Measurements from ENCODE around the gene SMU1. TPM values are rescaled to one million over a fixed set of nuclear protein-coding genes. Genes with fewer than 3 reads are reported as not detected.
A peak's percentile ranks its signal among the peaks of the same experiment; 100 is the strongest.

The SMU1 gene
- total RNA-seq, 1 donor: 31.1 TPM

DNA sequence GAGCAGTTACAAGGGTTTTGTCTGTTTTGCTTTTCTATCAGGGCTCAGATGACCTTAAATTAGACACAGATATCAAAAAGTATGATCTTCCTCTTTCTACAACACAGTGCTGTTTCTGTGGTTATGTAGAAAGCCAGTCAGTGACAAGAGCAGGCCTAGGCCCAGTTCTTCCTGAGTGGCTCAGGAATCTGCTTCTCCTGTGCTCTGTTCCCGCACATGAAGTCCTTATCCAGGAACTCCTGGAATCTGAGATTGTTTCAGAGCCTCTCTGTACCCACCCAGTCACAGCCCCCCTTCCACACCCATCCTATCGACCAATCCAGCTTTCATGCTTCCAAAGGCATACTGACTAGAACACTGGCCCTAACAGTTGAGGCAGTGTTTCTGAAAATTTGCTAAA lies 40.4 kb upstream of the SMU1 start:
- H3K79me2 ChIP-seq (ENCODE audit: insufficient read depth, low read length): peaks cover 44% of the 10 kb centered on the region
- no peaks in the 10 kb centered on the region for H3K9me3 ChIP-seq (ENCODE audit: low read depth, low read length)
- TF ChIP-seq, protein P1, sequence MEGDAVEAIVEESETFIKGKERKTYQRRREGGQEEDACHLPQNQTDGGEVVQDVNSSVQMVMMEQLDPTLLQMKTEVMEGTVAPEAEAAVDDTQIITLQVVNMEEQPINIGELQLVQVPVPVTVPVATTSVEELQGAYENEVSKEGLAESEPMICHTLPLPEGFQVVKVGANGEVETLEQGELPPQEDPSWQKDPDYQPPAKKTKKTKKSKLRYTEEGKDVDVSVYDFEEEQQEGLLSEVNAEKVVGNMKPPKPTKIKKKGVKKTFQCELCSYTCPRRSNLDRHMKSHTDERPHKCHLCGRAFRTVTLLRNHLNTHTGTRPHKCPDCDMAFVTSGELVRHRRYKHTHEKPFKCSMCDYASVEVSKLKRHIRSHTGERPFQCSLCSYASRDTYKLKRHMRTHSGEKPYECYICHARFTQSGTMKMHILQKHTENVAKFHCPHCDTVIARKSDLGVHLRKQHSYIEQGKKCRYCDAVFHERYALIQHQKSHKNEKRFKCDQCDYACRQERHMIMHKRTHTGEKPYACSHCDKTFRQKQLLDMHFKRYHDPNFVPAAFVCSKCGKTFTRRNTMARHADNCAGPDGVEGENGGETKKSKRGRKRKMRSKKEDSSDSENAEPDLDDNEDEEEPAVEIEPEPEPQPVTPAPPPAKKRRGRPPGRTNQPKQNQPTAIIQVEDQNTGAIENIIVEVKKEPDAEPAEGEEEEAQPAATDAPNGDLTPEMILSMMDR (IDR thresholded peaks at IDR 0.05; ENCODE audit: extremely low read depth, low read depth, low read length): no peak
- peak overlapping the region; percentile 18 for H3K4me2 ChIP-seq (ENCODE audit: insufficient read depth, low read length)
- no peak overlapping the region for H3K4me3 ChIP-seq (ENCODE audit: insufficient read depth, low read length)
- DNase-seq (ENCODE audit: insufficient read length, low spot score, missing footprints): no peak
- peaks cover 5% of the 10 kb centered on the region for H4K20me1 ChIP-seq (ENCODE audit: insufficient read depth, low read length)
- peak overlapping the region; percentile 69 for H3K27ac ChIP-seq (ENCODE audit: low read depth, low read length)
- peaks cover 16% of the 10 kb centered on the region for H3K4me1 ChIP-seq (ENCODE audit: insufficient read depth, low read length)
- no peak overlapping the region for H2AFZ ChIP-seq (ENCODE audit: low read length)
- H3K27me3 ChIP-seq (ENCODE audit: insufficient read depth, low read length): no peaks in the 10 kb centered on the region
- H3K36me3 ChIP-seq (ENCODE audit: insufficient read depth, low read length): peaks cover 60% of the 10 kb centered on the region

DNA sequence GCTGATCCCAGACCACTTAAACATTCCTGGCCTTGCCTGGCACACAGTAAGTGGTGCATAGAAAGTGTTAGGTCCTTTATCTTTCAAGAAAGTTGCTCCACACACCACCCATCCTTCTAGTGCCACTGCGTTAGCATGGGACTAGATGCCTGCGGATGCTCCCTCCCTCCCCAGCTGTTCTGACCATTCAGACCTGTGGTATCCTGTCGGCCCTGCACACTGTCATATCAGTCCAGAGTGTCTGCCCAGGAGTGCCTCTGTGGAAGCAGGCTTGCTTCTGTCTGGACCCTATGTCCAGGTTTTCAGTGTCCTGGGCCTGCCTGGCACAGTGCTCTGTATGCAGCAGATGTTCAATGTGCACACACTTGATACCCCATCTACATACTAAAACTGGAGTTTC lies 38.3 kb upstream of the SMU1 start:
- DNase-seq (ENCODE audit: insufficient read length, low spot score, missing footprints): no peak
- H3K27me3 ChIP-seq (ENCODE audit: insufficient read depth, low read length): no peaks in the 10 kb centered on the region
- H3K4me2 ChIP-seq (ENCODE audit: insufficient read depth, low read length): no peak overlapping the region
- TF ChIP-seq, protein P1 (IDR thresholded peaks at IDR 0.05; ENCODE audit: extremely low read depth, low read depth, low read length): no peak
- peaks cover 16% of the 10 kb centered on the region for H3K4me1 ChIP-seq (ENCODE audit: insufficient read depth, low read length)
- H3K36me3 ChIP-seq (ENCODE audit: insufficient read depth, low read length): peaks cover 62% of the 10 kb centered on the region
- no peak overlapping the region for H2AFZ ChIP-seq (ENCODE audit: low read length)
- H3K27ac ChIP-seq (ENCODE audit: low read depth, low read length): no peak overlapping the region
- H3K9me3 ChIP-seq (ENCODE audit: low read depth, low read length): no peaks in the 10 kb centered on the region
- no peaks in the 10 kb centered on the region for H4K20me1 ChIP-seq (ENCODE audit: insufficient read depth, low read length)
- H3K4me3 ChIP-seq (ENCODE audit: insufficient read depth, low read length): no peak overlapping the region
- peaks cover 32% of the 10 kb centered on the region for H3K79me2 ChIP-seq (ENCODE audit: insufficient read depth, low read length)

DNA sequence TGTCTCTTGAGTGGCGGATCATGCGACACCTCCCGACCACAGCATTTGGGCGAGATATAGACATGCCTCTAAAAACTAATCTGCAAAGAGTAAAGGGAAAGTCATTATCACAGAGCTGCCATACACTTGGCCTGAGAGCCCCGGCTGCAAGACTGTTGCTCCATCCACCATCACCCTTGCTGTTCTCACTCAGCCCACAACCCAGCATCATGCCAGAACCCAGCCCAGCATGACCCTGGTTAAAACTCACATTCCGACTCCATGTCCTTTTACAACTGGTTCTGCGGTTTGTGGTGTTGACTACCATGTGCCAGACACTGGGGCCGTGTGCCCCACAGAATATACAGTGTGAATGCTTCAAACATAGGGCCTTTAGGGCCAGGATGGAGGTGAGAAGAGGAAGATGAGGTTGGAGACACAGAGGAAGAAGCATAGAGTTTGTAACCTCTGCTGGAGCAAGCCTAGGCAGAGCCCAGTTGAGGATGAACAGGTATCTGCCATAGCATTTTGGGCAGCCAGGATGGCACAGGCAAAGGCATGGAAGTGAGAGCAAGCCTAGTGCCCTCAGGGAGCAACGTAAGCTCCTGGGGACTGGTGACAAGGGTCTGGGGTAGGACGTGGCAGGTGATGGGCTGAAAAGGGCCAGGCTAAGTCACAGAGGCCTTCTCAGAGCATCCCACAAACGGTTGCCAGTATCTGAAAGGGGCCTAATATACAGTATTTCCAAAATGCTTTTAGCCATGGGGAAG lies 37.5 kb upstream of the SMU1 start:
- peaks cover 16% of the 10 kb centered on the region for H3K4me1 ChIP-seq (ENCODE audit: insufficient read depth, low read length)
- no peaks in the 10 kb centered on the region for H3K27me3 ChIP-seq (ENCODE audit: insufficient read depth, low read length)
- no peaks in the 10 kb centered on the region for H3K9me3 ChIP-seq (ENCODE audit: low read depth, low read length)
- H4K20me1 ChIP-seq (ENCODE audit: insufficient read depth, low read length): no peaks in the 10 kb centered on the region
- H3K4me2 ChIP-seq (ENCODE audit: insufficient read depth, low read length): no peak overlapping the region
- TF ChIP-seq, protein P1 (IDR thresholded peaks at IDR 0.05; ENCODE audit: extremely low read depth, low read depth, low read length): no peak
- DNase-seq (ENCODE audit: insufficient read length, low spot score, missing footprints): no peak
- H3K36me3 ChIP-seq (ENCODE audit: insufficient read depth, low read length): peaks cover 60% of the 10 kb centered on the region
- H3K27ac ChIP-seq (ENCODE audit: low read depth, low read length): no peak overlapping the region
- H3K4me3 ChIP-seq (ENCODE audit: insufficient read depth, low read length): no peak overlapping the region
- no peak overlapping the region for H2AFZ ChIP-seq (ENCODE audit: low read length)
- H3K79me2 ChIP-seq (ENCODE audit: insufficient read depth, low read length): peaks cover 29% of the 10 kb centered on the region

DNA sequence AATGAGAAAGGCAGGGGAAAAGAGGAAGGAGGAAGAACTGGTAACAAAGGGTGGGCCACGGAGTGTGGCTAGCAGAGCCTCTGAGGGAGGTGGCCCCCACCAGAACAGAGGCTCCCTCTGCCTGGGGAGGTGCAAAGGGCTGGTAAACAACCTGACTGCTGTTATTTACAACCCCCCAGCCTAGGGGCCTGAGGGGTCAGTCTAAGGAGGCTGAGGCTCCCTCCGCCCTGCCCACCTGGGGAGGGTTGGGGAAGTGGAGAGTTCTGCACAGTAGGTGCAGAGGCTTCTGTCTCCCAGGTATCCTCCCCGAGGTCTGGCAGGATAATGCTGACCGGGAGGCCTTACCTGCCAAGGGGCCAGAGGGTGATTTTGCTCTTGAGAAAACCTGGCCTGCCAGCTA lies 35.6 kb upstream of the SMU1 start:
- Histone ChIP-seq H2AFZ (ENCODE audit: low read length) (no peak overlapping the region), H3K27me3 (ENCODE audit: insufficient read depth, low read length) (no peaks in the 10 kb centered on the region), H3K36me3 (ENCODE audit: insufficient read depth, low read length) (peaks cover 62% of the 10 kb centered on the region), H3K27ac (ENCODE audit: low read depth, low read length) (no peak overlapping the region), H4K20me1 (ENCODE audit: insufficient read depth, low read length) (no peaks in the 10 kb centered on the region), H3K4me2 (ENCODE audit: insufficient read depth, low read length) (no peak overlapping the region), H3K4me3 (ENCODE audit: insufficient read depth, low read length) (no peak overlapping the region), H3K79me2 (ENCODE audit: insufficient read depth, low read length) (peaks cover 29% of the 10 kb centered on the region), H3K9me3 (ENCODE audit: low read depth, low read length) (no peaks in the 10 kb centered on the region), H3K4me1 (ENCODE audit: insufficient read depth, low read length) (peaks cover 15% of the 10 kb centered on the region)
- TF ChIP-seq, protein P1 (IDR thresholded peaks at IDR 0.05; ENCODE audit: extremely low read depth, low read depth, low read length): no peak
- DNase-seq (ENCODE audit: insufficient read length, low spot score, missing footprints): no peak
